Sigmoid colon (tissue), 3 donors: ENCODE data around the gene SP140L.

ENCODE experiments used
- POLR2A ChIP-seq, 2 donors: fragments of 450-650 bp; IDR thresholded peaks; one replicate each; pipeline ENCODE4 v1.6.1; 2016; ENCODE audit warnings: antibody characterized with exemption in 2 of 2, mild to moderate bottlenecking in 2 of 2, moderate library complexity in 2 of 2
- TF ChIP-seq, protein P1 (sequence below), 4 experiments: fragments of 450-650 bp in 3 of 4; fragments of 200-600 bp in 1 of 4; IDR thresholded peaks; one replicate each; pipeline ENCODE4 v1.5.1; 2016 to 2019; ENCODE audit warnings: antibody characterized with exemption in 4 of 4, mild to moderate bottlenecking in 3 of 4, moderate library complexity in 2 of 4

- TF ChIP-seq, protein P1, sequence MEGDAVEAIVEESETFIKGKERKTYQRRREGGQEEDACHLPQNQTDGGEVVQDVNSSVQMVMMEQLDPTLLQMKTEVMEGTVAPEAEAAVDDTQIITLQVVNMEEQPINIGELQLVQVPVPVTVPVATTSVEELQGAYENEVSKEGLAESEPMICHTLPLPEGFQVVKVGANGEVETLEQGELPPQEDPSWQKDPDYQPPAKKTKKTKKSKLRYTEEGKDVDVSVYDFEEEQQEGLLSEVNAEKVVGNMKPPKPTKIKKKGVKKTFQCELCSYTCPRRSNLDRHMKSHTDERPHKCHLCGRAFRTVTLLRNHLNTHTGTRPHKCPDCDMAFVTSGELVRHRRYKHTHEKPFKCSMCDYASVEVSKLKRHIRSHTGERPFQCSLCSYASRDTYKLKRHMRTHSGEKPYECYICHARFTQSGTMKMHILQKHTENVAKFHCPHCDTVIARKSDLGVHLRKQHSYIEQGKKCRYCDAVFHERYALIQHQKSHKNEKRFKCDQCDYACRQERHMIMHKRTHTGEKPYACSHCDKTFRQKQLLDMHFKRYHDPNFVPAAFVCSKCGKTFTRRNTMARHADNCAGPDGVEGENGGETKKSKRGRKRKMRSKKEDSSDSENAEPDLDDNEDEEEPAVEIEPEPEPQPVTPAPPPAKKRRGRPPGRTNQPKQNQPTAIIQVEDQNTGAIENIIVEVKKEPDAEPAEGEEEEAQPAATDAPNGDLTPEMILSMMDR (IDR thresholded peaks at IDR 0.05) = no peak
- no peak for TF ChIP-seq POLR2A (IDR thresholded peaks at IDR 0.05)
Measured at GRCh38 chr2:230413479-230413878, 86.5 kb downstream of the SP140L start.
